ENCODE data around the gene FAM161B.
"Not testable (repeated sequence)": the region's sequence is repeated elsewhere in the genome, so short reads cannot be mapped to it uniquely, and the experiment has no call there.

FAM161B gene

DNA sequence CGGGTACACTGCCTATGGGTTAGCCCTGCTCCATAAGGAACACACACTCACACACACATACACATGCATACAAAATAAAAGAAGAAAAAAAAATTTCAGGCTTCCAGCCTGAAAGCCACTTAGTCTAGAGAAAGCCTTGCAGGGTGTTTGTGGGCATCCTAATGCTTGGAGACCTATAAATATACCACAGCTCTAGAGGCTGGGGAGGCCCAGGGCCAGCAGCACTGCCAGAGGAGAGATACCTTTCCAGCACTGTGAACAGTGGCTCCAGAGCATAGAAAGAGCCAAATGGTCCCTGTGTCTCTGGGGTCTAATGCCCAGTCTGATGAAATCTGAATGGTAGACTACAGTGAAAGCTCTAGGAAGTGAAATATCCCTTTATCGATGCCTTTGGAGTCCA lies 12.9 kb downstream of the FAM161B start:
- DNase-seq = no peak
- H3K4me3 ChIP-seq (ENCODE audit: low read depth, low read length) = no peak overlapping the region
- in situ Hi-C loops (cut with HindIII; ENCODE audit: low pct_ligation_motif_present, low sequenced_read_pairs) = no loop called here
- H3K27me3 ChIP-seq (replicated peaks) = no peaks in the 10 kb centered on the region
- no peak overlapping the region for H3K27ac ChIP-seq
- TF ChIP-seq, protein P1, sequence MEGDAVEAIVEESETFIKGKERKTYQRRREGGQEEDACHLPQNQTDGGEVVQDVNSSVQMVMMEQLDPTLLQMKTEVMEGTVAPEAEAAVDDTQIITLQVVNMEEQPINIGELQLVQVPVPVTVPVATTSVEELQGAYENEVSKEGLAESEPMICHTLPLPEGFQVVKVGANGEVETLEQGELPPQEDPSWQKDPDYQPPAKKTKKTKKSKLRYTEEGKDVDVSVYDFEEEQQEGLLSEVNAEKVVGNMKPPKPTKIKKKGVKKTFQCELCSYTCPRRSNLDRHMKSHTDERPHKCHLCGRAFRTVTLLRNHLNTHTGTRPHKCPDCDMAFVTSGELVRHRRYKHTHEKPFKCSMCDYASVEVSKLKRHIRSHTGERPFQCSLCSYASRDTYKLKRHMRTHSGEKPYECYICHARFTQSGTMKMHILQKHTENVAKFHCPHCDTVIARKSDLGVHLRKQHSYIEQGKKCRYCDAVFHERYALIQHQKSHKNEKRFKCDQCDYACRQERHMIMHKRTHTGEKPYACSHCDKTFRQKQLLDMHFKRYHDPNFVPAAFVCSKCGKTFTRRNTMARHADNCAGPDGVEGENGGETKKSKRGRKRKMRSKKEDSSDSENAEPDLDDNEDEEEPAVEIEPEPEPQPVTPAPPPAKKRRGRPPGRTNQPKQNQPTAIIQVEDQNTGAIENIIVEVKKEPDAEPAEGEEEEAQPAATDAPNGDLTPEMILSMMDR (IDR thresholded peaks at IDR 0.05; ENCODE audit: low read depth, low read length, missing control alignments) = no peak
- H3K36me3 ChIP-seq (replicated peaks) = peaks cover 30% of the 10 kb centered on the region

DNA sequence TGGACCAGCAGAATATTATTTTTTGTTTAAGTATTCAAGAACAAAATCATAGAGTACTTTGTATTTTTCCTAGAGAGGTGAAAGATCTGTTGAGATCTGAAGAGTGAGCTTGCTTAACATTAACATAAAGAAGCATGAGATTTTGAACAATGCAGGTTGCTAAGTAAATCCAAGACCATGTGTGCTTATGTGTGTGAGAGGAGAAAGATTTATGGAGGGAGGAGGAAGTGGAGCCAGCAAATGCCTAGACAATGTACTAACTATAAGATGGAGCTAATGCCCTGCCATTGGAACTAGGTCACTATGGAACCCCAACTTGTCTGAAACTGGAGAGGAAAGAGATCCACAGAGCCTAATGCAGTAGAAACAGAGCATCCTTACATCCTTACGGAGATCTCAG lies 13.3 kb downstream of the FAM161B start:
- Histone ChIP-seq H3K4me3 (ENCODE audit: low read depth, low read length) (no peak overlapping the region), H3K36me3 (replicated peaks) (peaks cover 35% of the 10 kb centered on the region)

GRCh38 chr14:73935666-73936065 lies 14.2 kb downstream of the FAM161B start:
- in situ Hi-C loops (cut with HindIII; ENCODE audit: low pct_ligation_motif_present, low sequenced_read_pairs) = no loop called here
- H3K36me3 ChIP-seq (replicated peaks) = peaks cover 39% of the 10 kb centered on the region
- H3K27me3 ChIP-seq (replicated peaks) = no peaks in the 10 kb centered on the region
- no peak overlapping the region for H3K27ac ChIP-seq
- H3K4me3 ChIP-seq (ENCODE audit: low read depth, low read length) = no peak overlapping the region
- TF ChIP-seq, protein P1 (IDR thresholded peaks at IDR 0.05; ENCODE audit: low read depth, low read length, missing control alignments) = peak; percentile 30
- DNase-seq = no peak

More for the DNA sequence above, 13.3 kb downstream of the FAM161B start:
- DNase-seq = no peak
- TF ChIP-seq, protein P1 (IDR thresholded peaks at IDR 0.05; ENCODE audit: low read depth, low read length, missing control alignments) = no peak
- no peak overlapping the region for H3K27ac ChIP-seq
- in situ Hi-C loops (cut with HindIII; ENCODE audit: low pct_ligation_motif_present, low sequenced_read_pairs) = no loop called here
- no peaks in the 10 kb centered on the region for H3K27me3 ChIP-seq (replicated peaks)

DNA sequence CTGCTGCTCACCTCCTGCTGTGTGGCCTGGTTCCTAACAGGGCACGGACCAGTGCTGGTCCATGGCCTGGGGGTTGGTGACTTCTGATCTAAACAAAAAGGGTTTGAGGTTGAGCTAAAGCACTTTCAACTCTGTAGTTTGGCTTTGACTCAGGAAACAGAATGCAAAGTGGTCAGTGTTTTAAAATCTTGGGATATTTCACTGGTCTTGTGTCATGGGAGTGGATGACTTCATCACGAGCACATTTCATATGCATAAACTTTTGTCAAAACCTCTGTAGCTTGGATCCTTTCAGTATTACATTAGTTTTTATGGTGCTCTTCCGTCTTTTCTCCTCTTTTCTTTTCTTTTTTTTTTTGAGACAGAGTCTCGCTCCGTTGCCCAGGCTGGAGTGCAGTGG lies 25.6 kb downstream of the FAM161B start:
- DNase-seq = no peak
- TF ChIP-seq, protein P1 (IDR thresholded peaks at IDR 0.05; ENCODE audit: low read depth, low read length, missing control alignments) = no peak
- no peak overlapping the region for H3K4me3 ChIP-seq (ENCODE audit: low read depth, low read length)
- H3K36me3 ChIP-seq (replicated peaks) = peaks cover 63% of the 10 kb centered on the region
- H3K27ac ChIP-seq = no peak overlapping the region
- in situ Hi-C loops (cut with HindIII; ENCODE audit: low pct_ligation_motif_present, low sequenced_read_pairs) = no loop called here
- no peaks in the 10 kb centered on the region for H3K27me3 ChIP-seq (replicated peaks)

GRCh38 chr14:73919457-73919856 lies 30.4 kb downstream of the FAM161B start:
- DNase-seq; in situ Hi-C loops (cut with HindIII; ENCODE audit: low pct_ligation_motif_present, low sequenced_read_pairs); H3K27ac ChIP-seq; H3K4me3 ChIP-seq (ENCODE audit: low read depth, low read length); H3K27me3 ChIP-seq (replicated peaks): not testable (repeated sequence)
- H3K36me3 ChIP-seq (replicated peaks) = peaks cover 41% of the 10 kb centered on the region

- H3K27ac ChIP-seq = no peak overlapping the region
- DNase-seq = no peak
- H3K4me3 ChIP-seq (ENCODE audit: low read depth, low read length) = no peak overlapping the region
- peaks cover 12% of the 10 kb centered on the region for H3K36me3 ChIP-seq (replicated peaks)
- TF ChIP-seq, protein P1 (IDR thresholded peaks at IDR 0.05; ENCODE audit: low read depth, low read length, missing control alignments) = no peak
- no peaks in the 10 kb centered on the region for H3K27me3 ChIP-seq (replicated peaks)
- in situ Hi-C loops (cut with HindIII; ENCODE audit: low pct_ligation_motif_present, low sequenced_read_pairs) = no loop called here
Observed at GRCh38 chr14:73916324-73916723, 33.6 kb downstream of the FAM161B start.
